ENCODE data around the gene TTC23. TPM values are rescaled to one million over a fixed set of nuclear protein-coding genes. Genes with fewer than 3 reads are reported as not detected.
"Not testable (repeated sequence)": the region's sequence is repeated elsewhere in the genome, so short reads cannot be mapped to it uniquely, and the experiment has no call there.

Gene TTC23
- total RNA-seq, 1 donor from 2014 or later, result 11.2 TPM

DNA sequence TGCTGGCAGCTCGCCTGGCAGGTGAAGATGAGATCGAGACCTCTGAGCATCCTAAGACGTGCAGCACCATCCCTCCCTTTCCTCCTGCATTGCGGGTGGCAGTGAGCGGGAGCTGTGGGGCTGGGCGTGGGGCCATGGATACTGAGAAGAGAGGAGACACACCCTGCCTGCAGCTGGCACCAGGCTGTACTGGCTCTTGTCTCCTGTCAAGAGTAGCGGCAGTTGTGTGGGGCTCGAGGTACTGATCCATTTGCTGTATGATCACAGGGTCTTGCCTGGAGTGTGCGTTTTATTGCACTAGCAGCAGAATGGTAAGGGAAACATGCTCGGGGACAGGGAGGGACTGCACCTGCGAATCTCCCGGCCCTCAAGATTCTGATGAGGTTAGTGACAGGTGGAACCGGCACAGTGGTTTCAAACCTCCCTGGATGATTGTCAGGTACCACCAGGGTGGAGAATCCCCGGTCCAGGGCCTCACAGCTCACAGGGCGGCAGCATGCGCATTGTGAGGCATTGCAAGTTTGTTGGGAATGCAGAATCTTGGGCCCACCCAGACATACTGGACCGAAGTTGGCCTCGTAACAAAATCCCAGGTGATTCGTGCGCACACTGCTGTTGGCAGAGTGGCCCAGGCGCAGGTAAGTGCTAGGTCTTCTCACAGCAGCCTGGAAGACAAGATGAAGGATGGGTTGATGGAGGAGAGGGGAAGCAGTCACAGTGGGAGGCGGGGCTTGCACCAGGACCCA is 130.4 kb downstream of the TTC23 start:
- no peak for DNase-seq

DNA sequence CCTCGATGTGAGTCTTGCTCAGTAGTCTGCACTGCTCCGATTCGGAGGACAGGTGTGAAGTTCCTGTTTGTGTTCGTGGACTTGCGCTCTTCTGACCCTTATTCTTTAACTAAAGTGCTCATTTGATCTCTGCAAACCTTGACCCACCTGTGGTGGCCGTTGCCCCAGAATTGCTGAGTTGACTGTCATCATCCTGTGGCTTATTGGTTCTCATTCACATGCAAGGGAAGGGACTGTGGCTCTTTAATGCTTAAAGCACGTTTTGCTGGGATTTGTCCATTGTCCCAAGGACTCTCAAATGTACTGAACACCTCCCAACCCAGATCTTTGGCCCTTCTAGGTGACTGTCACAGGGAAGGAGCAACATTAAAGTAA is 131.1 kb downstream of the TTC23 start:
- DNase-seq, result no peak

DNA sequence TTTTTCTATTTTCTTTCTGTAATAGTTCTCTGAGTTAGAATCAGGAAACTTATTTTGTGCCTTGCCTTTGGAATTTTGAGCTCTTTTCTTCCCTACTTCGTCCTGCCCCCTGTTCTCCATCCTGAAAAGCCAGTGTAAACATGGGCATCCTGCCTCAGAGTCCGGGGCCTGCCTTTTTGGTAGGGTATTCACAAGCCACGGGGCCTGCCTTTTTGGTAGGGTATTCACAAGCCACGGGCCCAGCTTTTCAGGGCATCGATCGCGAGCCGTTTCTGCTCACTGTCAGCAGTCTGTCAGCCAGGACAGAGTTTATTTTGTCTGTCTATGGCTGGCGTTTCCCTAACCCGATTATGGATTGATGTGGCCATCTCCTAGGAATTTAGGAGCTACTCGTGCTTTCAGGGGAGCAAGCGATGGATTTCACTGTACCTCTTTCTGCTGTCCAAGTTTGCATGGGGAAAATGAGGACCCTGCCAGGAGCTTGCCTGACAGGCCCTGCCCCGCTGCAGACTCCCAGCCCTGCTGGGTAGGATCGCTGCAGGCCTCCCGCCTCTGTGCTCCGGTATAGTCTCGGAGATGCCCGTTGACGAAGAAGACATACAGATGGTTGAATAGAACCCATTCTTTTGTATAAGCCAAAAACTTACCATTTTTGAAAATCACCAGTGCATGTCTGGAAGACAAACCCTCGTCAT is 131.7 kb downstream of the TTC23 start:
- no peak for DNase-seq

GRCh38 chr15:99117111-99117510 is 132.3 kb downstream of the TTC23 start:
- DNase-seq, result no peak

DNA sequence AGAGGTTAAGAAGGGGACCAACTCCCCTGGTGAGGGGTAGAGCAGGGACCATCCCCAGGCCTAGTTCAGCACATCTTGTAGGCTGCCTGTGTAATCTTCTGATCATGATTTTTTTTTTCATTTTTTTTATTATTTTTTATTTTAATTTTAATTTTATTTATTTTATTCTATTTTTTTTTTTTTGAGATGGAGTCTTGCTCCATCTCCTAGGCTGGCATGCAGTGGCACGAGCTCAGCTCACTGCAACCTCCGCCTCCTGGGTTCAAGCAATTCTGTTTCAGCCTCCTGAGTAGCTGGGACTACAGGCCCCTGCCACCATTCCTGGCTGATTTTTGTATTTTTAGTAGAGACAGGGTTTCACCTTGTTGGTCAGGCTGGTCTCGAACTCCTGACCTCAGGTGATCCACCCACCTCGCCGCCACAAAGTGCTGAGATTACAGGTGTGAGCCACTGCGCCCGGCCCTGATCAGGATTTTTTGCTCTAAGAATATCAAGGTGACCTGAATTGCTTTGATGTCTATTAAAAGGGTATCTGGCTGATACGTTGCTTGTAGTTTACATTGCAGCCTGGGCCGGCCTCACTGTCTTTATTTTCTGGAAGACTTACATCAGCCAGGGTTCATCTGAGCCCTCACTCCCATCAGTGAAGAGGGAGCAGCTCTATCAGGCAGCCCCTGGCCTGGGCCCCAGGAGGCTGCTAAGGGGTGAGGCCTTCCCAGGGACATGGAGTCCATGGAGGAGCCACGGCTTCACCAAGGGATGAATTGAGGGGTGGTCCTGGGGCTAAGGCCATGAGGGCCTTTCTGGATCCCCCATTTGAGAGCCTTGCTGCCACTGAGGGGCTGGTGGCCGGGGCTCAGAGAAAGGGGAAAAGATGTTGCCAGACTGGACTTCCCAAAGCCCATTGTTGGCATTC is 133.8 kb downstream of the TTC23 start:
- DNase-seq, result no peak

GRCh38 chr15:99114511-99115299 is 134.7 kb downstream of the TTC23 start:
- no peak for DNase-seq

GRCh38 chr15:99113547-99114271 is 135.7 kb downstream of the TTC23 start:
- DNase-seq, result no peak

GRCh38 chr15:99111641-99112040 is 137.7 kb downstream of the TTC23 start:
- DNase-seq, result not testable (repeated sequence)

DNA sequence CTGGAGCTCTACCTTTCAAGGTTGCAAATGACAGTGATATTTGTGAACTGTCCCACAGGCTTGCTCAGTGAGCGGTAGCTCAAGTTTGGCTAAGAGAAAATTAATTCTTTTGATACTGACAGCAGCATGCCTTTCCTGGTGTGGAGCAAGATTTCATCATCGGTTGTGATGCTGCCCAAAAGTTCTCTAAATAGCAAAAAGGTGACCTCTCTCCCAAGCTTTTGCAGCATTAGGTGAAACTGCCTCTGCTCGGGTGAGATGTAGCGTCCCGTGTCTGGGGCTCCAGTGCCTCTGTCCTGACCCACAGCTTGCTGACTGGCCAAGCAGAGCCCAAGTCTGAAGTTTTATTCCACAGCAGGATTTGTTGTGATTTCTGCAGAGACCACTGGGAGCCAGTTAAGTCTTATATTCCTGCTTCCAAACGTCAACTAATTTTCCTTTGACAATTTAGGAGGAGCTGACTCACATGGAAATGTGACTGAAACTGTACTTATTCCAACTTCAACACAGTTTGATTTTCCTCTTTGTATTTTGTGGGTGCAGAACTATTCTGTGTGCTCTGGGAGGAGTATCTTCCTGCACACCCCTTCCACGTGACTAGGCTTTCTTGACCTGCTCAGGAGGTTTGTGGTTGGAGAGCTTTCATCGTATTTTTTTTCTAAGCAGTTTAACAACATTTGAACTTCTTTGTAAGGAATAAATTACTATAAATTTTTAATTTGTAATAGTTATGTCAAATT is 138.6 kb downstream of the TTC23 start:
- DNase-seq, result no peak

- DNase-seq, result no peak
These were observed 139.3 kb downstream of the TTC23 start for GRCh38 chr15:99110093-99110492.

GRCh38 chr15:99109555-99110021 is 139.8 kb downstream of the TTC23 start:
- no peak for DNase-seq

DNA sequence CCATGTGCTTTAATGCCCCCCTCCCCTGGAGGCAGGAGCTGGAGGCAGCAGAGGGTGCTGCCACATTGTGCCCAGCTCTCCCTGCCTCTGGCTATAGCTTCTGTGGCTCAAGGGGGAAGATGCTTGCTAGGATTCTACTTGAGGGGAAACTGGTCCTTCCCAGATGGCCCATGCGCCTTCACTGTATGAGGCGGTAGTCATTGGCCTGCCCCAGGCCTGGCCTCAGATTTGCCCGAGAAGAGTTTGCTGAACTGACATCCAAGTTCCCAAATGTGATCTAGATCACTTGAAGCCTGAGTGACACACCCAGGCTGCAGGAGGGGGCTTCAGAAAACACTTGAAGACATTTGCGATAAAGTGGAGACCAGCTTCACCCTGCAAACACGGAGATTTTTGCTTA is 140.4 kb downstream of the TTC23 start:
- no peak for DNase-seq

GRCh38 chr15:99106417-99107220 is 142.8 kb downstream of the TTC23 start:
- DNase-seq, result no peak

- peak; percentile 72 for DNase-seq
These were observed 143.7 kb downstream of the TTC23 start for GRCh38 chr15:99105514-99106341.

DNA sequence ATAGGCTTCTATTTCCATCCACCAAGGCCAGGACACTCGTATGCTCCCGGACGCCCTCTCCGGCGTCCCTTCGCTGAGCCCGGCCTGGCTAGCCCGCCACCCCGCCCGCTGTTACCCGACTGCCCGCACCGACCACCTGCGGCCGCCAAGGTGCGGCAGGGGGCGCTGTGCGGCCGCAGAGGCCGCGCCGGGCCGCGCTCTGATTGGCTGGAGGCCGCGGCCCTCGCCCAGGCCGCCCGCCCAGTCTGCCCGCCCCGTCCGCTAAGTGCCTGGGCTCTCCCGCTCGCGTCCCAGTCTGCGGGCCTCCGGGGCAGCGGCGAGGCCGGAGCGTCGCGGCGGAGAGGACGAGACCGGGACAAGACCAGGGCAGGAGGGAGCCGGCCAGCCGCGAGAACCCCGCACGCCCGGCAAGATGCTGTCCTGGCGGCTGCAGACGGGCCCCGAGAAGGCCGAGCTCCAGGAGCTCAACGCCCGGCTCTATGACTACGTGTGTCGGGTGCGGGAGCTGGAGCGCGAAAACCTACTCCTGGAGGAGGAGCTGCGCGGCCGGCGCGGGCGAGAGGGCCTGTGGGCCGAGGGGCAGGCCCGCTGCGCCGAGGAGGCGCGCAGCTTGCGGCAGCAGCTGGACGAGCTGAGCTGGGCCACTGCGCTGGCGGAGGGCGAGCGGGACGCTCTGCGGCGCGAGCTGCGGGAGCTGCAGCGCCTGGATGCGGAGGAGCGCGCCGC is 144.4 kb downstream of the TTC23 start, which contains the start of gene SYNM:
TSS of gene SYNM (plus strand) at position 293 of the 726 bp plus-strand sequence. CDS start at position 413, 120 bp downstream.
- peak; percentile 79 for DNase-seq

DNA sequence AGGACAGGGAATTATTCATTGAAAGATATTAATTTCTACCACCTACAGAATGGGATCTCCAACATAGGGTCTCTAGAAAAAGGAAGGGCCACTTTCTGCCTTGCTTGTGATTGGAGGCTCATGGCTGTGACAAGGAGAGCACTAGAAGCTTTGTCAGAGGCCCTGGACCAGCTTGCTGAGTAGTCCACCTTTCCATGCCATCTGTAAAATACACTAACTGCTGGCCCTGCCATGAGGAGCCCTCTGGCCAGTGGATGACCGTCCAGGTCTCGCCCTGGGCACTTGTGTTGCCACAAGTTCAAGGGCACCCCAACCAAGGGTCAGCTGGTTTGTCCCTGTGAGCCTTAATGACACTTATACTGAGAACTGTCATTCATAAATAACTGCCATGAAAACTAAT is 146.1 kb downstream of the TTC23 start:
- no peak for DNase-seq

DNA sequence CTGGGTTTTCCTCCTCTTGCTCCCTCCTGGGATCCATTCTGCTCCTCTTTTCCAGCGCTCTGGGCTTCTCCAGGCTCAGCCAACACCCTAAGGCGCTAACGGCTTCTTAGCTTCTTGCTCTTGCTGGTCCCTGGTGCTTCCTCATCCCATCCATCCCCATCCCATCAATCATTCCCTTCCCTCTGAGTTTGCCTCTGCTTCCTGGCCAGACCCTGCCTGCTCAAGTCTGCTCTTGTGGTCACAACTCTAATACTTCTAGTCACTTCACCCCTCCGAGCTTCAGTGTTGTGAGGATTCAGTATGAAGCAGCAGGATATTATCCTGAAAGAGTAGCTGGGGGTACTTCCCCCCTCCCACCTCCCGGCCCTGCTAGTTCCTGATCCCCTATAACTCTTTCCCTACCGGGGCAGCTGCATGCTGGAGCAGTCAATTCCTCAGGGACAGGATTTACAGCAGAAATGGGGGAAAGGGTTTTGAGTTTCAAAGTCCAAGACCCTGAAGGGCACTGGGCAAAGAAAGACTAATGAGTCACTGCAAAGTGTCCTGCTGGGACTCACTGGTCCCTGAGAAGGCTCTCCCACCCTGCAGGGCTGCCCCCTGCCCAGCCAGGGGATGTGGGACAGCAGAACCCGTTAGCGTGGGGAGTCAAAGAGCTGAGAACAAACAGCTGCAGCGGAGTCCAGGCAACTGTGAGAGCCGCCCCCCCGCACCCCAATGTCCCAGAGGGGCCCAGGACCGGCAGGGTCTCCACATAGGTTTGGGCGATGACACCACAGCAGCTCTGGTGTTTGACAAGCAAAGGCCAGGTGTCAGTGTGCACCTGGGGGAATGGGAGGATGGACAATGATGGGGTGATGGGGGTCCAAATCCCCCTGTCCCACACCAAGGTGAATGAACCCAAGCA is 146.8 kb downstream of the TTC23 start:
- no peak for DNase-seq

Measured in occipital lobe (tissue), 2 donors.